TTC549 (cell line): ENCODE measurements around the gene HDGFL2.

ENCODE experiments used
- FAIRE-seq: peaks from 2 replicates; lab custom pipeline; 2012; peaks lifted over from hg19 to GRCh38; lab: Jason Lieb, UNC

HDGFL2 gene

GRCh38 chr19:4472174-4472974, at the start of gene HDGFL2:
TSS of gene HDGFL2 (plus strand) at chr19:4472297. CDS start at chr19:4472351, 54 bp downstream.
- no peak for FAIRE-seq

DNA sequence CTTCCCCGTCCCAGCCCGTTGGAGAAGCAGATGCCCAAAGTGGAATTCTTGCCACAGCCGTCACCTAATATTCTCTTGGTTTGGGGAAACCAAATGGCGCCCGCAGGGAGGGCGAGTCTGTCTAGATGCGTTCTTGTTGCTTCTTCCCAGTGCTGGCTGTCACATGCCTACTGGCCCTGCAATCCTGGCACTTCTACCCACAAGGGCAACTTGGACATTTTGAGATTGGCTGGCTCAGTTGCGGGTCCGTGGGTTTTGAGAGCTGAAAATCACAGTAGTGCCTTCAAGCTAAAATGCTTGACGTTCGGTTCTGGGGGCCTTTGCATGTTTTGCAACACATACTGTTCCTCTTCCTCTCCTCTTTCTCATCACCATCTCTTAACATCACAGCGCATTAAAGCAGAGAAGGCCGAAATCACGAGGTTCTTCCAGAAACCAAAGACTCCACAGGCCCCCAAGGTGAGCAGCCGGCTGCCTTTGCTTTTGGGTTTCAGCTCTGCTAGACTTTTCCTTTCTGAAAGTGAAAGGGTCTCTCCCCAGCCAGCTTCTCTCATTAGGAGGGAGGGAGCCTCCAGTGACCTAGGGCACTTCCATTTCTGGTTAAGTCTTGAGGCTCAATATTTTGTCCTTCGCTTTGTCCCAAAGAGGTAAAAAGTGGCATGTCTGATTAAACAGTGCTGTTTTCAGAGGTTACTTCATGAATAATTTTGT, 48.5 kb upstream of the HDGFL2 start:
- FAIRE-seq = no peak

- no peak for FAIRE-seq
Observed at GRCh38 chr19:4425537-4425936, 46.6 kb upstream of the HDGFL2 start.

DNA sequence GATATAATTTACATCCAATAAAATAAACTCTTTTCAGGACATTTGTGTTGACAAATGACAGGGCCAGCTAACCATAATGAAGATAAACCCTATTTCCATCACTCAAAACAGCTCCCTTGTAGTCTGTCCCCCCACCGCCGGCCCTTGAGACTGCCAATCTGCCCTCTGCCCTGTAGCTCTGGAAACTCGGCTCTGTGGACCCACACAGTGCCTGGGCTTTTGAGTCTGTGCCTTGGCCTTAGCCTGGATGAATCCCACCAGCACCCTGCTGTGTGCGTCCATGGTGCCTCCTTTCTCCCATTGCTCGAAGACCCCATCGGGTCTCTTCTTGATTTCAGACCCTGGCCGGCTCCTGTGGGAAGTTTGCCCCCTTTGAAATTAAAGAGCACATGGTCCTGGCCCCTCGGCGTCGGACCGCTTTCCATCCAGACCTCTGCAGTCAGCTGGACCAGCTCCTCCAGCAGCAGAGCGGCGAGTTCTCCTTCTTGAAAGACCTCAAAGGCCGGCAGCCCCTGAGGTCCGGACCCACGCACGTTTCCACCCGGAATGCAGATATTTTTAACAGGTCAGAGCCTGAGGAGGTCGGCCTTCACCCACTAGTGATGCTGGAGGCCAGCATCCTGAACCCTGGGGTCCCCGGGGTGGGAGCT, 43.6 kb upstream of the HDGFL2 start:
- FAIRE-seq = no peak

DNA sequence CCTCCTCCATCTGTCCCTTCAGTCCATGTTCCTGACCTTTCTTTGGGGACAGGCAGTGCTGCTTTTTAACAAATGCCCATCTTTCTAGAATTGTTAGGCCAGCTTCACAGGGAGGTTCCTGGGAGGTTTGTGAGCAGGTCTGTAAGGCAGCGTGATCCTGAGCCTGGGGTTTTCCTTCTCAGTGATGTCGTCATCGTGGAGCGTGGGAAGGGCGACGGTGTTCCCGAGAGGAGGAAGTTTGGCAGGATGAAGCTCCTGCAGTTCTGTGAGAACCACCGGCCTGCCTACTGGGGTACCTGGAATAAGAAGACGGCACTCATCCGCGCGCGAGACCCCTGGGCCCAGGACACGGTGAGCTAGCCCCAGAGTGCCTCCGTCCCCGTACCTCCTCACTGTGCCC, 42.8 kb upstream of the HDGFL2 start:
- no peak for FAIRE-seq

- FAIRE-seq = no peak
Observed at GRCh38 chr19:4429771-4430171, 42.3 kb upstream of the HDGFL2 start.

DNA sequence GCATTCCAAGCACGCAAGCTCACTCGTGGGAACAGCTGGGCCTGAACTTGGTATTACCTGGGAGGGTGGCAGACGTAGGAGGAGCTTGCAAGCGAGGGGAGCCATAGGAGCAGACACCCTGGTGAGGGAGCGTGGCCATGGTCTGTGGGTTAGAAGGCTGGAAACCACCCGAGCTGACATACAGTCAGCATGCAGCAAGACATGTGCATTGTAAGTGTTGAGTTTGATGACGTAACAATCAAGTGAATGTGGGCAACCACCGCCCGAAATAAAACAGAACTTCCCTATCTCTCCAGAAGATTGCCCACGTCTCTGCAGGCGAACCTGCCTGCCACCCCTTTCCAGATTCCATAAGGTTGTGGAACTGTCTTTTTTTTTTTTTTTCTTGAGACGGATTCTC, 41.3 kb upstream of the HDGFL2 start:
- FAIRE-seq = no peak

DNA sequence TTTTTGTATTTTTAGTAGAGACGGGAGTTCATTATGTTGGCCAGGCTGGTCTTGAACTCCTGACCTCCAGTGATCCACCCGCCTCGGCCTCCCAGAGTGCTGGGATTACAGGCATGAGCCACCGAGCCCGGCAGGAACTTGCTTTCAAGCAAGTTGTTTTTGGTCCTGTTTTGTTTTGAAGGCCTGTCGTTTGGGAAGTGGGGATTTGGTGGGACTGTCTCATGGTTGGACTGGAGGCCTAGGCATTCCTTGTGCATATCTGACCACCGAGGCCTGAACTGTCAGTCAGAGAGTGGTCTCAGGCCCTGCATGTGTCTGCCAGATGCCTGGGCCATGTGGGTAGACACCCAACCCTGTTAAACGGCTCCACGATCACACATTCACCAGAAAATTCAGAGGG, 40.8 kb upstream of the HDGFL2 start:
- FAIRE-seq = no peak

GRCh38 chr19:4431808-4432674, 40.1 kb upstream of the HDGFL2 start:
- no peak for FAIRE-seq

DNA sequence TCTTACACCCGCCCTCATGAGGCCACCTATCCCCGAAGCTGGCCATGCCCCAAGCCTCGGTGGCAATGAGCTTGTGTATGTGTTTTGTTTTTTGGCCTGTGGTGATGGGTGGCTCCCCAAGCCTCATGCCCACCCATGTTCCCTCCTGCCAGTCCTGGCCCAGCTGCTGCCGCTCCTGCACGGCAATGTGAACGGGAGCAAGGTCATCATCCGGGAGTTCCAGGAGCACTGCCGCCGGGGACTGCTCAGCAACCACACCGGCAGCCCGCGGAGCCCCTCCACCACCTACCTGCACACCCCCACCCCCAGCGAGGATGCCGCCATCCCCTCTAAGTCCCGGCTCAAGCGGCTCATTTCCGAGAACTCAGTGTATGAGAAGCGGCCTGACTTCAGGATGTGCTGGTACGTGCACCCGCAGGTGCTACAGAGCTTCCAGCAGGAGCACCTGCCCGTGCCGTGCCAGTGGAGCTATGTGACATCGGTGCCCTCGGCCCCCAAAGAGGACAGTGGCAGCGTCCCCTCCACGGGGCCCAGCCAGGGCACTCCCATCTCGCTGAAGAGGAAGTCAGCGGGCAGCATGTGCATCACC, 39.1 kb upstream of the HDGFL2 start:
- no peak for FAIRE-seq

- no peak for FAIRE-seq
Observed at GRCh38 chr19:4434391-4434790, 37.7 kb upstream of the HDGFL2 start.

GRCh38 chr19:4436231-4436630, 35.9 kb upstream of the HDGFL2 start:
- FAIRE-seq = no peak

- FAIRE-seq = no peak
Observed at GRCh38 chr19:4437103-4437502, 35.0 kb upstream of the HDGFL2 start.

GRCh38 chr19:4439243-4439642, 32.9 kb upstream of the HDGFL2 start:
- FAIRE-seq = no peak

DNA sequence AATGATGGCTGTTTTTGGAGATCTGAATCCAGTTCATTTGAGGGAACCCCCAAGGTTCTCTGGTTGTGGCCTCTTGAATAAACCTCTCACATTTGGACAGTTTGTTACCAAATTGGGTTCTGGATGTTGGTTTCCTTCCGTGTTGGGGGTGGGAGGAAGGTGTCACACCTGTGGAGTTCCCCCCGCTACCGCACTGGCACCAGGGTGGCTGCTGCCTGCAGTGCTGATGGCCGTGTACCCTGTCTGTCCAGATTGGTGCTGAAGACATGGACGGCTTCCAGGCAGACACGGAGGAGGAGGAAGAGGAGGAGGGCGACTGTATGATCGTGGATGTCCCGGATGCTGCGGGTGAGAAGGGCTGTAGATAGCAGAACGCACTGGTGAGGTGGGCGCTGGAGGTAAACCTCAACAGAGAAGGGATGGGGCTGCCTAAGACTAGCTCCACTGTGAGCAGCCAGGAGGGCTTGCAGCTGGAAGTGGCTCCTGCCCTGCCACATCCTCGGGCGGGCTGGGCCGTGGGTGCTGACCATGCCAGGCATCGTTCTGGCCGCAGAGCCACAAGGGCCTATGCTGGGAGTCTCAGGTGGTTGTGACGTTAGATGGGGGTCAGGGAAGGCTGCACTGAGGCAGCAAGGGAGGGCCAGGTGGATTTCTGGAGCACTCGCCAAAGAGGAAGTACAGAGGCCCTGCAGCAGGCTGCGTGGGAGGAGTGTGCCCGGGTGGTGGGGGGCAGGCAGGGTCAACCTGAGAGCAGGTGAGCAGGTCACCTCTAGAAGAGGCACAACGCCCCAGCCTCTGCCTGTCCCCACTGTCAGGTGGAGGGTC, 29.9 kb upstream of the HDGFL2 start:
- FAIRE-seq = no peak

GRCh38 chr19:4442819-4443146, 29.3 kb upstream of the HDGFL2 start:
- FAIRE-seq = no peak

DNA sequence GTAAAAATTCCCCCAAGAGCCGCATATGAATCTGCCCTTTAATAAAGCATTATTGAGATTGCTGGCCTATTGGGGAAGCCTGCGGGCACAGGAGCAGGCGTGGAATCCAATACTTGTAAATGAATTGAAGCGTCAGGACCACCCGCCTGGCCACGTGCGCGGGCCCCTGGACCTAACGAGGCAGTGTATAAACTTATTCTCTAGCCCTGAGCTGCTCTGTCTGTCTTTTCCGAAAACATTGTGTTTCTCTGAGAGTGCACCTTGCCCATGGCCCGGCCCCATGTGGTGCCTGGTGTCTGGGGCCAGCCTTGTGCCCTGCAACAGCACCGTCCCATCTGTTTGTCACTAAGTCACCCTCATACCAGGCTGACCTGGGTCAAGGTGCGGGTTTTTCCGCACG, 28.9 kb upstream of the HDGFL2 start:
- no peak for FAIRE-seq

DNA sequence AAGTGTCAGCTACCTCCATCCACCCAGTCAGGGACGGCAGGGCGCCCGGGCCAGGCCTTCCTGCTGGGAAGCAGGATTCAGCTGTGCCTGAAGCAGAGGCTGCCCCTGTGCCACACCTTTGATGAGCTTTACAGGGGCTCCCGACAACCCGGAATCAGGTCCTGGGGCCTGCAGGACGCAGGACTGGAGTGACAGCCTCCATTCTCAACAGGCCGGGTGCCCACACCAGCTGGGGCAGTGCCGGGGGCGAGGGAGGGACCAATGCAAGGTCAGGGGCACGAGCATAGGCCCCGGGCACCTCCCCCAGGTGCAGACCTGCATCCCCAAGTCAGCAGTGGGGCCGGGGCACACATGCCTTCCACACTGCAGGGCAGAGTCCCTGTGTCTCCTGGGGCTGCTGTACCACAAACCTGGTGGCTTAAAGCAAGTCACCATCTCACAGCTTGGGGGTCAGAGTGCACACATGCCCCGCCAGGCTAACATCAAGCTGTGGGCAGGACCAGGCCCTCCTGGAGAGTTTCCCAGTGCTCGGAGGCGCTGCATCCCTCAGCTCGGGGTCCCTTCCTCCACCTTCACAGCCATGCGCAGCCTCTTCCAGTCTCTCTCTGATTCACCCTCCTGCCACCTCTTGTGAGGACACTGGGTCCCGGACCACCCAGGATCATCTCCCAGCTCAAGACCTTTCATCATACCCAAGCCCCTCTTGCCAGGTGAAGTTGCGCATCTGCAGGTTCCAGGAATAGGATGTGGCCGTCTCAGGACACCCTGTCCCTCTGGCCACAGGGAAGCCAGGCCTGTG, 27.9 kb upstream of the HDGFL2 start:
- FAIRE-seq = no peak

- FAIRE-seq = no peak
Observed at GRCh38 chr19:4444765-4445741, 27.0 kb upstream of the HDGFL2 start.
